IPS-20b (cell line): ENCODE results near the gene CCSER2.
"Not testable (repeated sequence)": the region's sequence is repeated elsewhere in the genome, so short reads cannot be mapped to it uniquely, and the experiment has no call there.

Experiments
- H3K27ac ChIP-seq: one replicate; pipeline ENCODE4 v1.5.1; 2013; ENCODE audit warnings: low read length
- H3K27me3 ChIP-seq: 2 replicates; pipeline ENCODE4 v1.6.1; 2013; ENCODE audit warnings: mild to moderate bottlenecking, low read length, inconsistent platforms; ENCODE audit not compliant: insufficient read depth
- H3K36me3 ChIP-seq: 2 replicates; pipeline ENCODE4 v1.6.1; 2013; ENCODE audit warnings: low read depth, mild to moderate bottlenecking, inconsistent platforms, low read length, moderate library complexity; ENCODE audit not compliant: insufficient read depth
- H3K4me1 ChIP-seq: 2 replicates; pipeline ENCODE4 v1.6.1; 2013; ENCODE audit warnings: mild to moderate bottlenecking, control low read depth, inconsistent platforms, low read length, moderate library complexity; ENCODE audit not compliant: insufficient read depth
- H3K4me3 ChIP-seq: 2 replicates; pipeline ENCODE4 v1.5.1; 2013; ENCODE audit warnings: mild to moderate bottlenecking, low read length, inconsistent platforms
- H3K9ac ChIP-seq: 2 replicates; pipeline ENCODE4 v1.6.1; 2013; ENCODE audit warnings: low read depth, mild to moderate bottlenecking, inconsistent platforms, low read length, moderate library complexity
- H3K9me3 ChIP-seq: 2 replicates; pipeline ENCODE4 v1.6.1; 2013; ENCODE audit warnings: mild to moderate bottlenecking, low read depth, low read length, inconsistent platforms; ENCODE audit not compliant: insufficient read depth

CCSER2 gene

GRCh38 chr10:84423719-84424118 lies 95.3 kb downstream of the CCSER2 start:
- H3K4me3 ChIP-seq: no peak overlapping the region
- H3K9ac ChIP-seq: no peak overlapping the region
- H3K36me3 ChIP-seq: no peaks in the 10 kb centered on the region
- H3K27me3 ChIP-seq: no peaks in the 10 kb centered on the region
- H3K9me3 ChIP-seq: no peaks in the 10 kb centered on the region
- no peaks in the 10 kb centered on the region for H3K4me1 ChIP-seq
- H3K27ac ChIP-seq: no peak overlapping the region

- Histone ChIP-seq H3K36me3 (no peaks in the 10 kb centered on the region), H3K9ac (0 out of 2 replicates have a peak overlapping the region, but pooled peaks have one; percentile 8), H3K27me3 (no peaks in the 10 kb centered on the region), H3K9me3 (no peaks in the 10 kb centered on the region), H3K4me1 (no peaks in the 10 kb centered on the region), H3K4me3 (no peak overlapping the region), H3K27ac (no peak overlapping the region)
Measured at GRCh38 chr10:84424731-84425167, 96.4 kb downstream of the CCSER2 start.

DNA sequence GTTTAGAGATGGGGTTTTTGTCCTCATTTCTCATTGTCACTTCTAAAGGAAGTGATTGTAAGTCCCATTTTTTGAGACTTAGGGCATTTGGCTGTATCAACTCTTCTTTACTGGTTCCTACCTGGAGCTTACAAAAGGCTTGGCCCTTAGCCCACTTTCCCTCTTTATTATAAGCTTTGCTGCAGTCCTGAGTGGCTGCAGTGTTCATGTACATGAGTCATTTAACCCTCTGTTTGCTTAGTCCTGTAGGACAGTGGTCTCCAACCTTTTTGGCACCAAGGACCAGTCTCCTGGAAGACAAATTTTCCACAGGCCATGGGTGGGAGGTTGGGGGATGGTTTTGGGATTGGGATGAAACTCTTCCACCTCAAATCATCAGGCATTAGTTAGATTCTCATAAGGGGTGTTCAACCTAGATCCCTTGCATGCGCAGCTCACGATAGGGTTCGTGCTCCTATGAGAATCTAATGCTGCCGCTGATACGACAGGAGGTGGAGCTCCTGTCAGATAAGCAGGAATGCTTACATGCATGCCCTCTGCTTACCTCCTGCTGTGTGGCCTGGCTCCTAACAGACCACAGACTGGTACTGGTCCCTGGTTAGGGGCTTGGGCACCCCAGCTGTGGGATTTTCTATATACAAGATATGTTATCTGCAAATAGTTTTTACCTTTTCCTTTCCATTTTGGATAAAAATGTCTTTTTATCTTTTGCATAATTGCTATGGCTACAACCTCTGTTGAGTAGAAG lies 99.7 kb downstream of the CCSER2 start:
- H3K9me3 ChIP-seq: no peaks in the 10 kb centered on the region
- H3K27me3 ChIP-seq: no peaks in the 10 kb centered on the region
- H3K4me1 ChIP-seq: no peaks in the 10 kb centered on the region; the same call in 1 of the 2 replicates
- H3K36me3 ChIP-seq: no peaks in the 10 kb centered on the region
- H3K27ac ChIP-seq: no peak overlapping the region
- H3K4me3 ChIP-seq: no peak overlapping the region
- no peak overlapping the region for H3K9ac ChIP-seq

- Histone ChIP-seq H3K27me3 (no peaks in the 10 kb centered on the region), H3K4me3 (no peak overlapping the region), H3K27ac (no peak overlapping the region), H3K9me3 (no peaks in the 10 kb centered on the region), H3K4me1 (no peaks in the 10 kb centered on the region; the same call in 1 of the 2 replicates), H3K9ac (no peak overlapping the region), H3K36me3 (no peaks in the 10 kb centered on the region)
Measured at GRCh38 chr10:84428711-84429110, 100.3 kb downstream of the CCSER2 start.

DNA sequence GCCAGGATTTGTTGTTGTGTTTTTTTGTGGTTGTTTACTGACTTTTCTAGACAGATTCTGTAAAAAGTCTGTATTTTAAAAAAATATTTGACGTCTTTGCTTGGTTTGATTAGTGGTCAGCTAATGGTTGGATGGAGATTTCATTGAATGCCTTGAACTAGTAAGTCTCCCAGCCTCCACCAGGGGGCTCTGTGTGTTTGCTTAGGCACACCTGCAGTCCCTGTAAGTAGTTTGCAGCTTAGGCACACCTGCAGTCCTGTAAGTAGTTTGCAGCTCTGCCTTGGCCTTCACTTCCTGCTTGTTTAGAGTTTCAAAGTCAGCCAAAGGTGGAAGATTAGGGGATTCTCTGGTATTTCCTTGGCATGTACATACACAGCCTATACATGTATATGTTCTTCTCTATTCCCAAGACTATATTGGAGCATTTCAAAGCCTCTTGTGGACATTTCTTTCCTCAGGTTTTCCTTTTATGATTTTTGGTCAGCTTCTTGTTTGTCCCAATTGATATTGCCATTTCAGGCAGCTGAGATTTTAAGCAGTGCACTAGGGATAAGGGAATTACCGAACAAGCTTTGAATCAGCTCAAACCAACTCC lies 101.6 kb downstream of the CCSER2 start:
- no peaks in the 10 kb centered on the region; the same call in 1 of the 2 replicates for H3K4me1 ChIP-seq
- no peak overlapping the region for H3K9ac ChIP-seq
- H3K9me3 ChIP-seq: no peaks in the 10 kb centered on the region
- H3K27me3 ChIP-seq: no peaks in the 10 kb centered on the region
- no peak overlapping the region for H3K4me3 ChIP-seq
- peak overlapping the region; percentile 1 for H3K27ac ChIP-seq
- no peaks in the 10 kb centered on the region for H3K36me3 ChIP-seq

DNA sequence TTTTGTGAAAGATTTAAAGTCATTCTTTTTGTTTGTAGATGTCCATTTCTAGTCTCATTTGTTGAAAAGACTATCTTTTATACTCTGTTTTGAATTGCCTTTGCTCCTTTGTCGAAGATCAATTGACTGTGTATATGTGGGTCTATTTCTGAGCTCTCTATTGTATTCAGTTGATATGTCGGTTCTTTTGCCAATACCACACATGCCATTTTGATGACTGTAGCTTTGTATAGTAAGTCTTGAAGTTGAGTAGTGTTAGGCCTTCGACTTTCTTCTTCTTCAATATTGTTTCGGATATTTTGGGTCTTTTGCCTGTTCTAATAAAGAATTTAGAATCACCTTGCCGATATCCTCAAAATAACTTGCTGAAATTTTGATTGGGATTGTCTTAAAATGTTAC lies 104.5 kb downstream of the CCSER2 start:
- H3K36me3 ChIP-seq: no peaks in the 10 kb centered on the region
- H3K9me3 ChIP-seq: no peaks in the 10 kb centered on the region
- no peak overlapping the region for H3K27ac ChIP-seq
- H3K4me1 ChIP-seq: no peaks in the 10 kb centered on the region; the same call in 1 of the 2 replicates
- no peak overlapping the region for H3K9ac ChIP-seq
- H3K27me3 ChIP-seq: no peaks in the 10 kb centered on the region
- no peak overlapping the region for H3K4me3 ChIP-seq

DNA sequence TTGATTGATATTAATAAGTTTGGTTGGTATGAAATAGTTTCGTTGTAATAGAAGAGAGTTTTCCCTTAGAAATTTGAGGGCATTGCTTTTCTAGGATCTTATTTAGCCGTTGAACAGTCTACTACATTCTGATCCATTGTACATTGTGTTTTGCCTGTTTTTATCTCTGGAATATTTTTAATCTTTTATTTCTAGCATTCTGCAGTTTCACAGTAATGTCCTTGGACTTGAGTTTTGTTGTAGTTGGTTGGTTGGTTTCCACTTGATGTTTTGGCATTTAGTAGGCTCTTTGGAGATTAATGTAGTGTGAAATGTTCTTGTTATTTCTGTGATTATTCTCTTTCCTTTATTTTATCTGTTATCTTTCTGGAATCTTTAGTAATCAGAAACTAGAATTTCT lies 112.4 kb downstream of the CCSER2 start:
- H3K9ac ChIP-seq: no peak overlapping the region
- H3K4me3 ChIP-seq: no peak overlapping the region
- no peaks in the 10 kb centered on the region; the same call in 1 of the 2 replicates for H3K9me3 ChIP-seq
- peaks cover 13% of the 10 kb centered on the region; the same call in 1 of the 2 replicates for H3K36me3 ChIP-seq
- H3K4me1 ChIP-seq: no peaks in the 10 kb centered on the region
- no peaks in the 10 kb centered on the region for H3K27me3 ChIP-seq
- H3K27ac ChIP-seq: no peak overlapping the region

GRCh38 chr10:84447701-84448400 lies 119.5 kb downstream of the CCSER2 start:
- no peaks in the 10 kb centered on the region for H3K9me3 ChIP-seq
- H3K27me3 ChIP-seq: no peaks in the 10 kb centered on the region
- no peak overlapping the region for H3K4me3 ChIP-seq
- H3K27ac ChIP-seq: no peak overlapping the region
- no peak overlapping the region for H3K9ac ChIP-seq
- no peaks in the 10 kb centered on the region for H3K36me3 ChIP-seq
- H3K4me1 ChIP-seq: 0 out of 2 replicates have a peak, but pooled peaks cover 7% of the 10 kb centered on the region

DNA sequence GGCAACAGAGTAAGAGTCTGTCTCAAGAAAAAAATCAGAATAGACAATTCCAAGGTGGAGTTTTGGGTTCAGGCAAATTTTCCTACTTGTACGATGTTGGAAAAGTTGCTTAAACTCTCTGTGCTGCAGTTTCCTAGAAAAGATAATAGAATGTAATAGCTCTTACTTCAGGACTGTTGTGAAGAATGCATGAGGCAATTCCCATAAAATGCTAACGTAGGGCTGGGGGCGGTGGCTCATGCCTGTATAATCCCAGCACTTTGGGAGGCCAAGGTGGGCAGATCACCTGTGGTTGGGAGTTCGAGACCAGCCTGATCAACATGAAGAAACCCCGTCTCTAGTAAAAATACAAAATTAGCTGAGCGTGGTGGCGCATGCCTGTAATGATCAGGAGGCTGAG lies 121.0 kb downstream of the CCSER2 start:
- H3K9ac ChIP-seq, H3K4me1 ChIP-seq, H3K4me3 ChIP-seq, H3K9me3 ChIP-seq, H3K27me3 ChIP-seq, H3K36me3 ChIP-seq, H3K27ac ChIP-seq: not testable (repeated sequence)

DNA sequence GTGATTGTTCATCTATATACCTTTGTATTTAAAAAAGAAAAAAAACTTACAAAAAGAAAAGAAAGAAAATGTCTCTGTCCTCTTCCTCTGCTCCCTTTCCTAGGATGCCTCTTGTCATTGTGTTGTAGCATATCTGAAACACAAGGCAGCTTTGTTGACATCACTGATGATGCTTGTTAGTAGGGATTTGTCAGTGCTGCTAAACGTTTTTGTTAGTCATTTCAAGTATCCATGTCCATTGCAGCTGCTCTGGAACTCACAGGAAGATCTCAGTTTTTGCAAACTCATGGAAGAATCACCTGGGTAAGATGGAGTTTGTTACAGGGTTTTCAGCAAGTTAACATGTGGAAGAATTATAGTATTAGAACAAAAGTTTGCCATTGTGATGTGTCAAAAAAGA lies 123.6 kb downstream of the CCSER2 start:
- no peaks in the 10 kb centered on the region for H3K9me3 ChIP-seq

GRCh38 chr10:84453303-84453702 lies 124.9 kb downstream of the CCSER2 start:
- Histone ChIP-seq H3K27ac (no peak overlapping the region), H3K9me3 (no peaks in the 10 kb centered on the region), H3K4me3 (no peak overlapping the region), H3K4me1 (0 out of 2 replicates have a peak, but pooled peaks cover 2% of the 10 kb centered on the region), H3K36me3 (0 out of 2 replicates have a peak, but pooled peaks cover 2% of the 10 kb centered on the region), H3K9ac (no peak overlapping the region), H3K27me3 (no peaks in the 10 kb centered on the region)

More for the DNA sequence above, 123.6 kb downstream of the CCSER2 start:
- Histone ChIP-seq H3K27ac (no peak overlapping the region), H3K9ac (no peak overlapping the region), H3K4me3 (no peak overlapping the region), H3K4me1 (0 out of 2 replicates have a peak, but pooled peaks cover 7% of the 10 kb centered on the region), H3K27me3 (no peaks in the 10 kb centered on the region), H3K36me3 (no peaks in the 10 kb centered on the region)
